LHCN-M2 (cell line): Measurements from ENCODE around the gene FUOM. TPM values are rescaled to one million over a fixed set of nuclear protein-coding genes. Genes with fewer than 3 reads are reported as not detected.
"Not testable (repeated sequence)": the region's sequence is repeated elsewhere in the genome, so short reads cannot be mapped to it uniquely, and the experiment has no call there.

Experiments used
- DNase-seq: peaks from one replicate; pipeline ENCODE4 v3.0.0-alpha.2; 2012; ENCODE audit warnings: low read depth
- total RNA-seq: library from RNA; depleted of rRNA; stranded (reverse); fragments of >200 nt; gene quantifications from 2 replicates; pipeline ENCODE4 v1.2.3, GENCODE V29; 2014

FUOM gene
- total RNA-seq, 1 experiment from 2014 or later: 20.1 TPM

DNA sequence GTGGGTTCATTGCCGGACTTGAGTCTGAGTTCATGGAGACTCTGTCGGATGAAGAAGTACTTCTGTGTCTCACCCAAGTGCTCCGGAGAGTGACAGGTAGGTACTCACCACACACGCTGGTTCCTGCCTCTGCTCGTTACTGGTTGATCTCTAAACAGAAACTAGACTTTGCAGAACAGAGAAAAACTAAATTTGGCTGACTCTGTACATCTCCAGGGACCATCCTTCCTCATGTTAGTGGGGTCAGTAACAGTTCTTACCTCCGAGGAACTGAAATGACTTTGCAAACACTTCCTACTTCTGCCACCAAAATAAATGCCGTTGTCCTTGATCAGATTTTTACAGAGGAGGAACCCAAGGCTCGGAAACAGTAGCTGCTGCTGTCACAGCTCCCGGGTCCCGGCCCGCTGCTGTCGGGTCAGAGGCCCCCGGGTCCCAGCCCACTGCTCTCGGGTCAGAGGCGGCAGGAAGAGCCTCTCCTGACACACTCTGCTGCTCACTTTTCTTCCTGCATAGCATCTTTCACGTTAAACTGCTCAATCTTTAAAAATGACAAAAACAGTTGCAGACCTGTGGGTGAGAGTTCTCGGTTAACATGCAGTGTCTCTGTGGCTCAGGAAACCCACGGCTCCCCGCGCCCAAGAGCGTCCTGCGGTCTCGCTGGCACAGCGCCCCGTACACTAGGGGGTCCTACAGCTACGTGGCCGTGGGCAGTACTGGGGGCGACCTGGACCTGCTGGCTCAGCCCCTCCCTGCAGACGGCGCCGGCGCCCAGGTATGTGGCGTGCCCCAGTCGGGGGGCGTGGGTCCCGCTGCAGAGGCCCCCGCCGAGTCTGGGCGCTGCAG, 31.4 kb upstream of the FUOM start:
- no peak for DNase-seq

DNA sequence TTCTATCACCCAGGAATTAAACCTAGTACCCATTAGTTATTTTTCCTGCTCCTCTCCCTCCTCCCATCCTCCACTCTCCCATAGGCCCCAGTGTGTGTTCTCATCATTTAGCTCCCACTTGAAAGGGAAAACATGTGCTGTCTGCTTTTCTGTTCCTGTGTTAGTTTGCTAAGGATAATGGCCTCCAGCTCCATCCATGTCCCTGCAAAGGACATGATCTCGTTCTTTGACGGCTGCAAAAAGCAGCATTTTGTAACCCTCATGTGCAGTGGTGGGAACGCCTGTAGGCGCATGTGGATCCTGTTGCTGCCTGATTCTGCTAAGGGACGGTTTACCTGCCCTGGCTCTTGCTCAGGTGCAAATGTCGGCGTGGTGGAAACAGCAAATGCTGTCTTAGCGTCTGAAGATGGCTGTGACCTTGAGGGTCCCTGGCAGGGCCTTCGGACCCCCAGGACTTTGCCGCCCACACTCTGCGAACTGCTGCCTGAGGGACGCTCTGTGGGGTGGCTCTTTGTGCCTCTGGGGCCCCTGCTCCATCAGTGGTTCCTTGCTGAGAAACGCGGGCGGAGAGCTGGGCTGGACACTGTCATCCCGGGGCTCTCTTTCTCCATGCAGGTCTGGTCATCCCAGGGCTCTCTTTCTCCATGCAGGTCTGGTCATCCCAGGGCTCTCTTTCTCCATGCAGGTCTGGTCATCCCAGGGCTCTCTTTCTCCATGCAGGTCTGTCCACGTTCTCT, 30.6 kb upstream of the FUOM start:
- DNase-seq: no peak

DNA sequence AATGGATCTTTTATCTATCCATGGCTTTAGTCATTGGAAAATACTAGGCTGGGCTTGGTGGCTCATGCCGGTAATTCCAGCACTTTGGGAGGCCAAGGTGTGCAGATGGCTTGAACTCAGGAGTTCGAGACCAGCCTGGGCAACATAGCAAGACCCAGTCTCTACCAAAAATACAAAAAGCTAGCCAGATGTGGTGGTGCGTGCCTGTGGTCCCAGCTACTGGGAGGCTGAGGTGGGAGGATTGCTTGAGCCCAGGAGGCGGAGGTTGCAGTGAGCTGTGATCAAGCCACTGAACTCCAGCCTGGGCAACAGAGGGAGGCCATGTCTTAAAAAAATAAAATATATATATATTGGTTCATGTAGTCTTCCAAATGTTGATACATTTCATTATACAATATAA, 29.1 kb upstream of the FUOM start:
- not testable (repeated sequence) for DNase-seq

DNA sequence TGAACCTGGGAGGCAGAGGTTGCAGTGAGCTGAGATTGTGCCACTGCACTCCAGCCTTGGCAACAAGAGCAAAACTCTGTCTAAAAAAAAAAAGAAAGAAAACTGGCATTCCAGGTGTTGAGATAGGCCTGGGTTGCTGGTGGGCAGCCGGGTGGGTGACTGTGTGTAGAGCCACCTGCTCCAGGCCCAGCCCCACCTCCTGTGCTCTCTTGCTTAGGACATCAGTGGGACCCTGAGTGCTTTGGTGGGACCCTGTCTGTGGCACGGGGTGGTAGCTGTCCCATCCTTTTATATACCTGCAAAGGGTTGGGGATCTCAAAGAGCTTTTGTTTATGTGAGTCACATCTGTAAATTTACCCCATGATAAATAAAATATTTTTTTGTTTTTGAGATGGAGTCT, 27.4 kb upstream of the FUOM start:
- no peak for DNase-seq

DNA sequence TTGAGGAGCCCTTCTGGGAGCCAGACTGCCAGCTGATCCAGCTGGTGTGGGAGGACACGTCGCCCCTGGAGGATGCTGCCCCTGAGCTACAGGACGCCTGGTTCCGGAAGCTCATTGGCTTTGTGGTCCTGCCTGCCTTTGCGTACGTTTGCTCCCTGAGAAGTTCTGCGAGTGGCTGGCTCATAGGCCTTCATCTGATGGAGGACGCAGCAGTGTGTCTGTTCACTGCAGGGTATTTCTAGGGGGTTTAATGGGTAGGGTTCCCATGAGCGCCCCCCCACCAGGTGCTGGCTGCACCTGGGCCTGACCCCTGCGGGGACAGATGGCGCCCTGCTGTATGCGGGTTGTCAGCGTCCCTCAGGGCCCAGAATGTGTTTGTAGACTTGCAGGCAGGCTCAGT, 26.3 kb upstream of the FUOM start:
- DNase-seq: no peak

DNA sequence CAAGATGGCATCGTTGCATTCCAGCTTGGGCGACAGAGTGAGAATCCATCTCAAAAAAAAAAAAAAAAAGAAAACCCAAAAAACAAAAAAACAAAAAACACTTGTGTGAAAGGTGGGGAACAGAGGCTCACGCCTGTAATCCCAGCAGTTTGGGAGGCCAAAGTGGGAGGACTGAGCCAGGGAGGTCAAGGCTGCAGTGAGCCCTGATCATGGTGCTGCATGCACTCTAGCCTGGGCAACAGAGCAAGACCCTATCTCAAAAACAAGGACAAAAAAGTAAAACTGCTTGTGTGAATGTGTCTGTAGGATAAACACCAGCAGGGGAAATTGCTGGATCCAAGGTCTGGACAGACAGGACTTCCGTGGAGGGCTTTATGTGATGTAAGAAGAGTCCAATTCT, 25.7 kb upstream of the FUOM start:
- DNase-seq: no peak

DNA sequence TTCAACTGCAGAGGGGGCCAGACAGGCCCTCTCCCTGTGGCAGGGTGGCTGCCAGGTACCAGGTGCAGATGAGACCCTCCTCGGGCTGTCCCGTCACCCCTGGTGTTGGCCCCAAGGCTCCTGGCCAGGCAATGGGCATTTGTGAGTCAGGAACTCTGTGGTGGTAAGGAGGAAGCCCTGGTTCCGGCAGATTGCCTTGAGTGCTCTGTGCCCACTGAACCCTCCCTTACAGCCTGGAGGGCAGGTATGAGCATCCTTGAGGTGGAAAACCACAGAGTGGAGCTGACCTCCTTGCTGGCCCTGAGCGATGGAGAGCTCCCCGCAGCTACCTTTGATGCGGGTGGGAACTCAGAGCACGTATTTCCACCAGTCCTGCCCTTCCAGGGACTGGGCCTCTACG, 23.2 kb upstream of the FUOM start:
- DNase-seq: no peak

DNA sequence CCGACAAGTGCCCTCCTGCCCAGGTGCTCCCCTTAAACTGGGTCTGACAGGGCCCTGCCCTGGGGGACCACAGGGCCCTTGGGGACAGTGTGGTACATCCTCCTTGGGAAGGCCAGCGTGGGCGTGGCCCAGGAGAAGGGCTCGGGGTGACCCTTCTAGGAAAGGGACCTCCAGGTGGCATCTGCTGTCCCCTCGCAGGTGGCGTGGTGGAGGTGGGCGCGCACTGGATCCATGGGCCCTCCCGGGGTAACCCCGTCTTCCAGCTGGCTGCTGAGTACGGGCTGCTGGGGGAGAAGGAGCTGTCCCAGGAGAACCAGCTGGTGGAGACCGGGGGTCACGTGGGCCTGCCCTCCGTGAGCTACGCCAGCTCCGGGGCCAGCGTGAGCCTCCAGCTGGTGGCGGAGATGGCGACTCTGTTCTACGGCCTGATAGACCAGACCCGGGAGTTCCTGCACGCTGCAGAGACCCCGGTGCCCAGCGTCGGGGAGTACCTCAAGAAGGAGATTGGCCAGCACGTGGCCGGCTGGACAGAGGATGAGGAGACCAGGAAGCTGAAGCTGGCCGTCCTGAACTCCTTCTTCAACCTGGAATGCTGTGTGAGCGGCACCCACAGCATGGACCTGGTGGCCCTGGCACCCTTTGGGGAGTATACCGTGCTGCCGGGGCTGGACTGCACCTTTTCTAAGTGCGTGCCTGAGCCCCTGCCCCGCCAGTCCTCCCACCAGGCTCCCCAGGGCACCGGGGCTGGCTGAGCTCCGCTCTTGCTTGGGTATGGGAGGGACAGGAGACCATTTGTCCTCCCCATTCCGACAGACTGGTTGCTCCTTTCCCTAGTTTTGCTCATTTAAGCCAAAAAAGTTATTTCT, 22.2 kb upstream of the FUOM start:
- no peak for DNase-seq

DNA sequence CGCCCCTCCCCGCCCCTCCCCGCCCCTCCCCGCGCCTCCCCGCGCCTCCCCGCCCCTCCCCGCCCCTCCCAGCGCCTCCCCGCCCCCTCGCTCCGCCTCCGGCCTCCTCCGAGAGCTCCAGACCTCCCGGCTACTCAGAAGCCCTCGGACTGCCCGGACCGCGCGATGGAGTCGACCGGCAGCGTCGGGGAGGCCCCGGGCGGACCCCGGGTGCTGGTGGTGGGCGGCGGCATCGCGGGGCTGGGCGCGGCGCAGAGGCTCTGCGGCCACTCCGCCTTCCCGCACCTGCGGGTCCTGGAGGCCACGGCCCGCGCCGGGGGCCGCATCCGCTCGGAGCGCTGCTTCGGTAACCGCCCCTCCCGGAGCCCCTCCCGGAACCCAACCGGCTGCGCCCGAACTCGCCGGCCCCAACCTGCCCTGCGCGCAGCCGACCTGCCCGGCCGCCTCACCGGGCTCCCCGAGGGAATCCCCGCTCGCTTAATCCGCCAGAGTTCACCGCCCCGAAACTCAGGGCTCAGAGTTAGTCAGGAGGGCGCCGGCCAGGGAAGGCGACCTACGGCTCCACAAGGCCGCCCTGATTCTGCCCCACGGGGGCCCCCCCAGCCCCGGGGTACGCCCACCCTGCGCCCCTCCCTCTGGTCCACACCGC, 21.5 kb upstream of the FUOM start, which contains the start of gene PAOX:
Gene PAOX, plus strand, starts transcription at position 111 of the 649 bp plus-strand sequence. Its CDS starts 55 bp downstream, at position 166.
- DNase-seq: peak; percentile 41

DNA sequence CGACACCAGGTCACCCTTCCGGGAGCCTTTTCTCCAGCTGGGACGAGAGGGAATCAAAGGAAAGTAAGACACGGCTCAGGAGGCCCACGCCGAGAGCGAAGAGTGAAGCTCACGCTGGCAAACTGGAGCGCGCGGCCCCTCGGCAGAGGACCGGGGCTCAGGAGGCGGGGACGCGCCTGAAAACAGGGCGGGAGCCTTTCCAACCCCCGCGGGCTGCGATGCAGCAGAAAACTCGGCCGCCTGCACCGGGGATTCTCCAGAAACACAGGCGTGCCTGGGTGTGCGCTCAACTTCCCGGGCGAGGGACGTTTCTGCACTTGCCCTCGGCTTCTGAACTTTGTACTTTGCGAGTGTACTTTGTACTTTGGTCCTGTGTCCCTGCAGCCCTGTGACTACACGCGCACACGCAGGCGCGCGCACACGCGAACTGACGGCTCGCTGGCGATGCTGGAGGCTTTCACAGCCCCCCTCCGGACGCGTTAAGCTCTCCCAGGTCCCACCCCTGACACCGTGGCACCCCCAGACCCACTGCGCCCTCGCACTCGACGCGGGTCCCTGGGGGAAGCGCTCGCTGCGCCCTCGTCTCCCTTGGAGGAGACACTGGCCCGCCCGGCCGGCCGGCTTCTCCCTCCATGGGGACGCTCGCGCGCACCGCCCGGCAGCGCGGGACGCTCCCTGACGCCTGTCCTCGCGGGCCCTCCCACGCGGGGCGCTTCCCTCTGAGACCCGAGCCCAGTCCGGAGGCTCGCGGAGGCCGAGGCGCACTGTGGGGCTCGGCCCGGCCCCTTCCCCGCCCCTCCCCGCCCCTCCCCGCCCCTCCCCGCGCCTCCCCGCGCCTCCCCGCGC, 20.7 kb upstream of the FUOM start:
- peak; percentile 31 for DNase-seq

DNA sequence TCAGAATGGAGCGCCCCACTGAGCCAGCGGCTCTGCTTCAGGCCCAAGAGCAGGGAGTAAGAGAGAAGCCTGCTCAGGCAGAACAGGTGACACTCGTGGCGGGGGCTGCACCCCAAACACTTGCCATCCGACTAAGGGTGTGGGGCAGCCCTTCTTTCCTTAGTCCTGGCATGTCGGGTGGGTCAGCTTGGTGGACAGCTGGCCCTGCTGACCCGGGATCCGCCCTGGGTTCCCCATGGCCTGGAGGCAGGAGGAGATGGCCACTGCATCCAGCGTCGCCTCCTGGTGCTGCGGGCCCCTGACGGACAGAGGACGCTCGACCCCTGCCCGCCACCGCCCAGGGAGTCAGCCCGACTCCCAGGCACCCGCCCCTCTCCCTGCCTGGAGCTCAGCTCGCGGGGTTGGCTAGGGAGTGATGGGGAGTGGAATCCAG, 20.0 kb upstream of the FUOM start:
- no peak for DNase-seq

DNA sequence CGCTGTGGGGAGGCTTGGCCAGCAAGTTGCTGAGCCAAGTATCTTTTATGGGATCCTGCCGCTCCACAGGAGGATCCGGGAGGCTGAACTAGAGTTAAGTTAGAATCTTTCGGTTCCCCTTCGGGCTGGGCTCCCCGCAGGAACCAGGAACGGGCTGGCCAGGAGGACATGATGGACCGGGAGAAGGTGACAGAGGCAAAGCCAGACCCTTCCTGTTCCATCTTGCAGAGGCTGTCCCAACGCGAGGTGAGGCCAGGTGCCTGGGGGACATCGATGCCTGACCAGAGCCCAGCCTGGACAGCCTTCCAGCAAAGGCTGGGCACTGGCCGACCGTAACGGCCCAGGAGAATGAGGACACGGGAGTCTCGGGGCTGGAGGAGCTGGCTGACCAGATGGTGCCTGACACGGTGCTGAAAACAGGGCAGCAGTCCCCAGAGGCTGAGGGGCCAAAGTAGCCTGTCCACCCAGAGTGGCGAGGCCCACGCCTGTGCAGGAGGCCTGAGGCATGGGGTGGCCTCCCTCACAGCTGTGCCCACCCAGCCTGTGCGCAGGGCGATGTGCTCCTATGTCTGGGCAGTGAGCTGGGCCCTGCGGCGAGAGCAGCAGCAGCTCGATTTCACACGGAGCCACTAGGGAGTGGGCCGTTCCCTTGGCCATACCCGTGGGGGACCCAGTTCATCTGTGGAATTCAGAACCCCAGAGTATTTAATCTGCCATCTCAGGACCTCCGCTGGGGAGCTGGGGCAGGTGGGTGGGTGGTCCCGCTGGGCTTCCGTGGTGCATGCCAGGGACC, 19.4 kb upstream of the FUOM start:
- DNase-seq: no peak

DNA sequence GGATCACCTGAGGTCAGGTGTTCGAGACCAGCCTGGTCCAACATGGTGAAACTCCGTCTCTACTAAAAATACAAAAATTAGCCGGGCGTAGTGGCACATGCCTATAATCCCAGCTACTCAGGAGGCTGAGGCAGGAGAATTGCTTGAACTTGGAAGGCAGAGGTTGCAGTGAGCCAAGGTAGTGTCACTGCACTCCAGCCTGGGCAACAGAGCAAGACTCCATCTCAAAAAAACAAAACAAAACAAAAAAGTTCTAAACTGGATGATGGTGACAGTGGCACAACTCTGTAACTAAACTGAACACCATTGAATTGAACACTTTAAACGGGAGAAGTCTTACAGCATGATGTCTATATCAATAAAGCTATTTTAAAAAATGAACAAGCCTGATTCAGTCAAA, 18.4 kb upstream of the FUOM start:
- not testable (repeated sequence) for DNase-seq

DNA sequence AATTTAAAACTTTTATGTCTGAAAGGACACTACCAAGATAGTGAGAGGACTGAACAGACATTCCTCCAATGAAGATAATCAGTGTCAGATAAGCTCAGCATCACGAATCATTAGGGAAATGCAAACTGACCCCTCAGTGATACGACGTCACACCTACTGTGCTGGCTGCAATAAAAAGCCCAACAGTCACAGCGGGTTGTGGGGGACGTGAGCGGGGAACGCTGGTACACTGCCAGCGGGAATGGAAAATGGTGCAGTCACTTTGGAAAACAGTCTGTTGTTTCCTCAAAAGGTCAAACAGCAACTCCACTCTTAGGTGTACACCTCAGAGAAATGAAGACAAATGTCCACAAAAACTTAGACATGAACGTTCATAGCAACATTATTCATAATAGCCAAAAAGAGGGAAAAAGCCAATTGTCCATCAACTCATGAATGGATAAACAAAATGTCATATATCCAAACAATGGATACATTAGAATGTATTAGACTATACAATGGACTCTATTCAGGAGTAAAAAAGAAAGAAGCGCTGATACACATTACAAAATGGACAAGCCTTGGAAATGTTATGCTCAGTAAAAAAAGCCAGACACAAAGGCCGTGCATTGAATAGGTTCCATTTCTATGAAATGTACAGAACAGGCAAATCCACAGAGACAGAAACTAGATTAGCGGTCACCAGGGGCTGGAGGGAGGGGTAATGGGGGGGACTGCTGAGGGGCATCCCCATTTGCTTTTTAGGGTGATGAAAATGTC, 17.7 kb upstream of the FUOM start:
- DNase-seq: no peak

DNA sequence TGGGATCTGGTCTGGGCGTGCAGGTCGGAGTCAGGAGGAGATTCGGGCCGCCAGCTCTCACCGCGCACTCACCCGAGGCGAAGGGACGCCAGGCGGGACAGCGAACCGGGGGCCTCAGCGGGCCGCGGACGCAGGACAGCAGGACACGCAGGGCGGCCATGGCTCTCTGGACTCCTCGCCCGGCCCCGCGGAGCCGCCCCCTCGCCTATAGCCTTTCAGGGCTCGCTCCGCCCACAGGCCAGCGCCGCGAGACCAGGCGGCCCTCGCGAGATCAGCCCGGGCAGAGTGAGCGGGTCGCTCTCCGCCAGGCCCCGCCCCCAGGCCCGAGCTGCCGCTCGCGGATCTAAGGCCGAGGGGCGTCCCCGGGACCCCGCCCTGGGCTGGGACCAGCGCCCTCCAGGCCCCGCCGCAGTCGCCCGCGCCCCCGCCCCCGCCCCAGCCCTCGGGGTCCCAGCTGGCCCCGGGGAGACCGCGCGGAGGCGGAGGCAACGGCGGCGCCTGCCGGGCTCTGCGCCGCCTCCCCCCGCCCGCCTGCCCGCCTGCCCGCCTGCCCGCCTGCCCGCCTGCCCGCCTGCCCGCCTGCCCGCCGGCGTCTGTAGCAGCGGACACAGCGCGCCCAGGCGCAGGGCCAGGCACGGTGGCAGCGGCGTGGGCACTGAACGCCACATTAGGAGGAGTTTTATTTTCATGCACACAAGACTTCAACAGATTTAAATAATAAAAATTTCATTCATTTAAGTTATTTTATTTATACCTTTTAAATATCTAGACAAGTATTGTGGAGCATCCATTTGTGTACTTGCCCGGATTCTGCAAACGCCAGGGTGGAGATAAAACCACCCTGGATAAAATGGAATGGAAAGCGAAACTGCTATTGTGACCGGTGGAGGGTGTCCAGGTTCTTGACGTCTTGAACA, 15.6 kb upstream of the FUOM start, which contains the start of gene ECHS1:
Gene ECHS1, minus strand, starts transcription at position 181 of the 917 bp plus-strand sequence. Its CDS starts 21 bp downstream, at position 160.
- peak; percentile 88 for DNase-seq

DNA sequence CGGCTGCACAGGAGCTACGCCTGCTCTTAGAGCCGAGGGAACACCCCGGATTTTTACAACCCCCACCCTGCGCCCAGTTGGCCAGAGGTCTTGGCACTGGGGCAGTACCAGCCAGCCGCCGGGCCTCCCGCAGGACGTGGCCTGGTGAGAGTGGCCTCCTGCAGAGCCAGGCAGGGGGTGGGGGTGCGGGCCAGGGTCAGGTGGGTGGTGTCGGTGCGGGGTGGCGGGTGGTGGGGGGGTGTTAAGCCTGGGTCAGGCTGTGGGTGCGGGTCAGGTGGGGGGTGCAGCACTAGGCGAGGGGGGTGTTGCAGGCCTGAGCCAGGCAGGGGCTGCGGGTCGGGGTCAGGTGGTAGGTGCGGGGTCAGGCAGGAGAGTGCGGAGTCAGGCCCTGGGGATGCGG, 14.7 kb upstream of the FUOM start:
- DNase-seq: no peak

DNA sequence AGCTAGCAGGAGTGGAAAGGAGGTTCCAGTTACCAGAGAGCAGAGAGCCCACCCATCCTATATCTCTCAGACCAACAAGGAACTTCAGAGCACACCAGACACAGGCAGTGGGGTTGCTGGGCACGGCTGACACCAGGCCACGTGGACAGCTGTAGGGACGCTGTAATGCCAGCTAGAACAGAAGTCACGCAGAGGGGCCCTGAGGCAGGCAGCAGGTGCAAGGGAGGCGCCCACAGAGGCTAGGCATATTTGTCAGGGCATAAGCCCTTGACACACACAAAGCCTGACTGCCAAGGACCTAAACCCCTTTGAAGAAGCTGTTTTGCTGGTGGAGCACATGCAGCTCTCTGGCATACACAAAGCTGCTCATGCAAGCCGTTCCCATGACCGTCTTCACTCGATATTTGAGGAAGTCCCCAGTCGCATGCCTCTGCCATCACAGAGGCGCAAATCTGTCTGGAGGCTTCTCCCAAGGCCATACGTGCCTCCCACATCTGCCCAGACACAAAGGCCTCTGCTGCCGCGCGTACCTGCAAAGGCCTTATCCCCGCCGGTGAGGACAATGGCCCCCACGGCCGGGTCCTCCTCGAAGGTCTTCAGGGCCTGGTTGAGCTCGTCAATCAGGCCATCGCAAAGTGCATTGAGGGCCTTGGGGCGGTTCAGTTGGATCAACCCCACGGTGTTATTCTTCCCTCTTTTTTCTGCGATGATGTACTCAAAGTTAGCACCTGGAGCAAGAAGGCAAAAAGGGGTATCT, 12.4 kb upstream of the FUOM start:
- no peak for DNase-seq
